ENCODE results near the gene PLEKHG7. TPM values are rescaled to one million over a fixed set of nuclear protein-coding genes. Genes with fewer than 3 reads are reported as not detected.
A peak's percentile ranks its signal among the peaks of the same experiment; 100 is the strongest.

The PLEKHG7 gene
- total and polyA plus RNA-seq, 2 donors from 2014 or later: 0.45 to 1.5 TPM

DNA sequence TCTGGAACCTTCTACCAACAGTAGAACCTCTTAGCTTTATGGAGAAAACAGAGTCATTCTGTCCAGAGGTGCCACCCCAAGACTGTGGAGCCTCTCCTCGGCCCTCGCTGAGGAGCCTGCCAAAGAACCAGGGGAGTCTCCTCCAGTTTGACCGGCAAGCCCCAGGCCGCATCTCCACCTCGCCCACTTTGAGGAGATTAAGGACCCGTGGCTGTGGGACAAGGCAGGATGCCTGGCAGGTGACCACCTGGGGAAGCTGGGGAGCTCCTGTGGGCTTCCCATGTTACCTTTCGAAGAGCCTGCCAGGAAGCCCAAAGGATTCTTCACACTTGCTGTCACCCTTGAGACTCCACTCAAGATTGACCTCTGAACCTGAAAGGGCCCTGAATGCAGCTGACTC is 3.8 kb downstream of the PLEKHG7 start:
- FAIRE-seq: no peak
- no peak overlapping the region for H3K4me3 ChIP-seq (ENCODE audit: low read length in 3 of 3)
- peak in 1 of 5 donors; percentile 52 for DNase-seq
- no peaks in the 10 kb centered on the region for H3K9me3 ChIP-seq (ENCODE audit: control insufficient read depth in 2 of 3, insufficient read depth in 1 of 3, low read length in 3 of 3)
- H3K4me1 ChIP-seq (ENCODE audit: control insufficient read depth in 2 of 3, insufficient read depth in 2 of 3, low read depth in 1 of 3, low read length in 3 of 3): no peaks in the 10 kb centered on the region
- intact Hi-C loops (cut with DNase I): no loop called here
- no peak overlapping the region for H3K27ac ChIP-seq (ENCODE audit: low read depth in 2 of 2, low read length in 2 of 2)
- no peaks in the 10 kb centered on the region for H3K36me3 ChIP-seq (ENCODE audit: control insufficient read depth in 2 of 3, insufficient read depth in 3 of 3, low read length in 3 of 3)
- no peak overlapping the region for H3K9ac ChIP-seq (ENCODE audit: low read length in 3 of 3)
- TF ChIP-seq CTCF (IDR thresholded peaks at IDR 0.05; ENCODE audit: borderline replicate concordance, extremely low read depth, insufficient read depth): no peak
- no peaks in the 10 kb centered on the region for H3K27me3 ChIP-seq (ENCODE audit: control insufficient read depth, insufficient read depth, low read length)

GRCh38 chr12:92707926-92708325 is 5.1 kb downstream of the PLEKHG7 start:
- intact Hi-C loops (cut with DNase I): no loop called here
- no peaks in the 10 kb centered on the region for H3K9me3 ChIP-seq (ENCODE audit: control insufficient read depth in 2 of 3, insufficient read depth in 1 of 3, low read length in 3 of 3)
- FAIRE-seq (no peak), DNase-seq (no peak)
- TF ChIP-seq CTCF (IDR thresholded peaks at IDR 0.05; ENCODE audit: borderline replicate concordance, extremely low read depth, insufficient read depth): no peak
- no peak overlapping the region for H3K9ac ChIP-seq (ENCODE audit: low read length in 3 of 3)
- no peaks in the 10 kb centered on the region for H3K4me1 ChIP-seq (ENCODE audit: control insufficient read depth in 2 of 3, insufficient read depth in 2 of 3, low read depth in 1 of 3, low read length in 3 of 3)
- H3K4me3 ChIP-seq (ENCODE audit: low read length in 3 of 3): no peak overlapping the region
- H3K36me3 ChIP-seq (ENCODE audit: control insufficient read depth in 2 of 3, insufficient read depth in 3 of 3, low read length in 3 of 3): no peaks in the 10 kb centered on the region
- no peak overlapping the region for H3K27ac ChIP-seq (ENCODE audit: low read depth in 2 of 2, low read length in 2 of 2)
- H3K27me3 ChIP-seq (ENCODE audit: control insufficient read depth, insufficient read depth, low read length): no peaks in the 10 kb centered on the region

GRCh38 chr12:92715625-92716024 is 12.8 kb downstream of the PLEKHG7 start:
- DNase-seq (no peak), FAIRE-seq (no peak)
- Histone ChIP-seq H3K36me3 (ENCODE audit: control insufficient read depth in 2 of 3, insufficient read depth in 3 of 3, low read length in 3 of 3) (no peaks in the 10 kb centered on the region), H3K27ac (ENCODE audit: low read depth in 2 of 2, low read length in 2 of 2) (no peak overlapping the region), H3K9me3 (ENCODE audit: control insufficient read depth in 2 of 3, insufficient read depth in 1 of 3, low read length in 3 of 3) (no peaks in the 10 kb centered on the region), H3K4me1 (ENCODE audit: control insufficient read depth in 2 of 3, insufficient read depth in 2 of 3, low read depth in 1 of 3, low read length in 3 of 3) (no peaks in the 10 kb centered on the region), H3K27me3 (ENCODE audit: control insufficient read depth, insufficient read depth, low read length) (no peaks in the 10 kb centered on the region), H3K4me3 (ENCODE audit: low read length in 3 of 3) (no peak overlapping the region), H3K9ac (ENCODE audit: low read length in 3 of 3) (no peak overlapping the region)
- no peak for TF ChIP-seq CTCF (IDR thresholded peaks at IDR 0.05; ENCODE audit: borderline replicate concordance, extremely low read depth, insufficient read depth)
- intact Hi-C loops (cut with DNase I): no loop called here

DNA sequence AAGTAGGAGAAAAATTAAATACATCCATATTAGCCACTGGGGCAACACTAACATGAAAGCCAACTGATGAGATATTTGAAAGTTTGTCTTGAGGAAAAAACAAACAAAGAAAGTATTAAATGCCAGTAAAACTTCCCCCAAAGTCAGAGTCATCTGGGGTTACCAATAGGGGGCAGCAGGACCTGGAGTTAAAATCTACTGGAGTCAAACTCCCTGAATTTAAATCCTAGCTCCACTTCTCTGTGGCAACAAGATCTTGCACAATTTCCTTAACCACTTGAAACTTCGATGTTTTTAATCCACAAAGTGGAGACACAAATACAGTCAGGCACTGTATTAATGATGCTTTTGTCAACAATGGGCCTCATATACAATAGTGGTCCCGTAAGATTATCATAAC is 14.4 kb downstream of the PLEKHG7 start:
- Histone ChIP-seq H3K27ac (ENCODE audit: low read depth in 2 of 2, low read length in 2 of 2) (no peak overlapping the region), H3K27me3 (ENCODE audit: control insufficient read depth, insufficient read depth, low read length) (no peaks in the 10 kb centered on the region), H3K4me3 (ENCODE audit: low read length in 3 of 3) (no peak overlapping the region), H3K36me3 (ENCODE audit: control insufficient read depth in 2 of 3, insufficient read depth in 3 of 3, low read length in 3 of 3) (no peaks in the 10 kb centered on the region), H3K9me3 (ENCODE audit: control insufficient read depth in 2 of 3, insufficient read depth in 1 of 3, low read length in 3 of 3) (no peaks in the 10 kb centered on the region), H3K9ac (ENCODE audit: low read length in 3 of 3) (no peak overlapping the region), H3K4me1 (ENCODE audit: control insufficient read depth in 2 of 3, insufficient read depth in 2 of 3, low read depth in 1 of 3, low read length in 3 of 3) (no peaks in the 10 kb centered on the region)
- FAIRE-seq (no peak), DNase-seq (no peak)
- intact Hi-C loops (cut with DNase I): no loop called here
- TF ChIP-seq CTCF (IDR thresholded peaks at IDR 0.05; ENCODE audit: borderline replicate concordance, extremely low read depth, insufficient read depth): no peak
